ENCODE data around the gene CORO2B. TPM values are rescaled to one million over a fixed set of nuclear protein-coding genes. Genes with fewer than 3 reads are reported as not detected.
"Not testable (repeated sequence)": the region's sequence is repeated elsewhere in the genome, so short reads cannot be mapped to it uniquely, and the experiment has no call there.

Gene CORO2B
- total RNA-seq, 2 donors from 2014 or later = 1.0 to 4.0 TPM

DNA sequence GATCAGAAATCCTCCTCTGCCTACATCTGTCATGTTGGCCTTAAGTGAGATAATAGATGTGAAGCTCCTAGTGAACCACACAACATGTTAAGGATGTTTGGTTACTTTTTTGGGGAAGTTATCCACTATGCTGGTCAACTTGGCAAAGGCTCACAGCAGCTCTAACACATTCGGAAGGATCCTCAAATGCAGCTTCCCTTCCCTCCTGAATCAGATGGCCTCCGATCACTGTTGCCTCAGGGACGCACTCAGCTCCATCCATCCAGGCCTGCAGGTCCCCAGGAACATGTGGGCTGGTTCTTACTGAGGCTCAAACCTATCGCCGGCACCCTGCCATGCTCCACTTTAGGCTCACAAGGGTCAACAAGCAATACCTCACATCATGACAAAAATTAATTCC, 67.9 kb downstream of the CORO2B start:
- 63 to 84% methylated on average over 5 of the region's 5 CpGs for WGBS, 2 donors
- H3K9me3 ChIP-seq = no peaks in the 10 kb centered on the region
- DNase-seq = no peak

DNA sequence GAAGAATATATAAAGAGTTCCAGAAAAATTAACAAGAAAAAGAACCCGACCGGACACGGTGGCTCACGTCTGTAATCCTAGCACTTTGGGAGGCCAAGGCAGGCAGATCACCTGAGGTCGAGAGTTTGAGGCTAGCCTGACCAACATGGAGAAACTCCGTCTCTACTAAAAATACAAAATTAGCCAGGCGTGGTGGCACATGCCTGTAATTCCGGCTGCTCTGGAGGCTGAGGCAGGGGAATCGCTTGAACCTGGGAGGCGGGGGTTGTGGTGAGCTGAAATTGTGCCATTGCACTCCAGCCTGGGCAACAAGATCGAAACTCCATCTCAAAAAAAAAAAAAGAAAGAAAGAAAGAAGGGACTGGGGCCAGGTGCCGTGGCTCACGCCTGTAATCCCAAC, 68.6 kb downstream of the CORO2B start:
- H3K36me3 ChIP-seq (replicated peaks in 1 of 2; ENCODE audit: insufficient read depth in 1 of 2, low read depth in 2 of 2); H3K4me1 ChIP-seq; ATAC-seq; H3K4me3 ChIP-seq; H3K9me3 ChIP-seq; H3K27me3 ChIP-seq; intact Hi-C loops (cut with DNase I); H3K27ac ChIP-seq; DNase-seq: not testable (repeated sequence)
- 83 to 85% methylated on average over 13 of the region's 13 CpGs for WGBS, 2 donors

More for the DNA sequence above, 67.9 kb downstream of the CORO2B start:
- no peak overlapping the region for H3K4me3 ChIP-seq
- ATAC-seq = no peak
- TF ChIP-seq, protein P1, sequence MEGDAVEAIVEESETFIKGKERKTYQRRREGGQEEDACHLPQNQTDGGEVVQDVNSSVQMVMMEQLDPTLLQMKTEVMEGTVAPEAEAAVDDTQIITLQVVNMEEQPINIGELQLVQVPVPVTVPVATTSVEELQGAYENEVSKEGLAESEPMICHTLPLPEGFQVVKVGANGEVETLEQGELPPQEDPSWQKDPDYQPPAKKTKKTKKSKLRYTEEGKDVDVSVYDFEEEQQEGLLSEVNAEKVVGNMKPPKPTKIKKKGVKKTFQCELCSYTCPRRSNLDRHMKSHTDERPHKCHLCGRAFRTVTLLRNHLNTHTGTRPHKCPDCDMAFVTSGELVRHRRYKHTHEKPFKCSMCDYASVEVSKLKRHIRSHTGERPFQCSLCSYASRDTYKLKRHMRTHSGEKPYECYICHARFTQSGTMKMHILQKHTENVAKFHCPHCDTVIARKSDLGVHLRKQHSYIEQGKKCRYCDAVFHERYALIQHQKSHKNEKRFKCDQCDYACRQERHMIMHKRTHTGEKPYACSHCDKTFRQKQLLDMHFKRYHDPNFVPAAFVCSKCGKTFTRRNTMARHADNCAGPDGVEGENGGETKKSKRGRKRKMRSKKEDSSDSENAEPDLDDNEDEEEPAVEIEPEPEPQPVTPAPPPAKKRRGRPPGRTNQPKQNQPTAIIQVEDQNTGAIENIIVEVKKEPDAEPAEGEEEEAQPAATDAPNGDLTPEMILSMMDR (IDR thresholded peaks at IDR 0.05) = no peak
- TF ChIP-seq POLR2A (IDR thresholded peaks at IDR 0.05) = no peak
- H3K36me3 ChIP-seq (replicated peaks in 1 of 2; ENCODE audit: insufficient read depth in 1 of 2, low read depth in 2 of 2) = no peaks in the 10 kb centered on the region
- H3K4me1 ChIP-seq = no peaks in the 10 kb centered on the region
- H3K27me3 ChIP-seq = no peaks in the 10 kb centered on the region
- intact Hi-C loops (cut with DNase I) = no loop called here
- no peak overlapping the region for H3K27ac ChIP-seq

GRCh38 chr15:68650901-68651709, 72.3 kb downstream of the CORO2B start:
- intact Hi-C loops (cut with DNase I) = no loop called here
- ATAC-seq (peak; percentile 66), DNase-seq (peak; percentile 64 to 77 (median 68))
- Histone ChIP-seq H3K27me3 (no peaks in the 10 kb centered on the region), H3K4me1 (no peaks in the 10 kb centered on the region), H3K4me3 (no peak overlapping the region), H3K27ac (no peak overlapping the region), H3K36me3 (replicated peaks in 1 of 2; ENCODE audit: insufficient read depth in 1 of 2, low read depth in 2 of 2) (no peaks in the 10 kb centered on the region), H3K9me3 (no peaks in the 10 kb centered on the region)
- TF ChIP-seq, protein P1 (IDR thresholded peaks at IDR 0.05) = peak; percentile 56 to 80 (median 73)
- TF ChIP-seq POLR2A (IDR thresholded peaks at IDR 0.05) = no peak
- WGBS, 2 donors = 41 to 50% methylated on average over 19 to 22 of the region's 23 CpGs

- 62 to 65% methylated on average over 8 to 9 of the region's 9 CpGs for WGBS, 2 donors
- no peak overlapping the region for H3K4me3 ChIP-seq
- peak in 3 of 4 donors; percentile 32 to 55 (median 35) for DNase-seq
- no peak overlapping the region for H3K27ac ChIP-seq
- ATAC-seq = peak; percentile 15
- H3K4me1 ChIP-seq = no peaks in the 10 kb centered on the region
- no peaks in the 10 kb centered on the region for H3K9me3 ChIP-seq
- H3K36me3 ChIP-seq (replicated peaks in 1 of 2; ENCODE audit: insufficient read depth in 1 of 2, low read depth in 2 of 2) = no peaks in the 10 kb centered on the region
- TF ChIP-seq, protein P1 (IDR thresholded peaks at IDR 0.05) = no peak
- no peak for TF ChIP-seq POLR2A (IDR thresholded peaks at IDR 0.05)
- intact Hi-C loops (cut with DNase I) = no loop called here
- no peaks in the 10 kb centered on the region for H3K27me3 ChIP-seq
Observed at GRCh38 chr15:68651916-68652525, 73.2 kb downstream of the CORO2B start.

GRCh38 chr15:68653031-68653635, 74.3 kb downstream of the CORO2B start:
- no peak overlapping the region for H3K4me3 ChIP-seq
- DNase-seq (no peak), ATAC-seq (no peak)
- no peak overlapping the region for H3K27ac ChIP-seq
- TF ChIP-seq, protein P1 (IDR thresholded peaks at IDR 0.05) = no peak
- TF ChIP-seq POLR2A (IDR thresholded peaks at IDR 0.05) = no peak
- no peaks in the 10 kb centered on the region for H3K27me3 ChIP-seq
- WGBS, 2 donors = 65 to 85% methylated on average over 4 to 6 of the region's 6 CpGs
- no peaks in the 10 kb centered on the region for H3K4me1 ChIP-seq
- intact Hi-C loops (cut with DNase I) = no loop called here
- no peaks in the 10 kb centered on the region for H3K9me3 ChIP-seq
- H3K36me3 ChIP-seq (replicated peaks in 1 of 2; ENCODE audit: insufficient read depth in 1 of 2, low read depth in 2 of 2) = no peaks in the 10 kb centered on the region
